ENCODE data around the gene PTPRN2. TPM values are rescaled to one million over a fixed set of nuclear protein-coding genes. Genes with fewer than 3 reads are reported as not detected.

The PTPRN2 gene
- total and polyA plus RNA-seq, 2 donors from 2014 or later, result 4.8 to 6.2 TPM

GRCh38 chr7:158002486-158003080, 585.0 kb downstream of the PTPRN2 start:
- intact Hi-C loops (cut with DNase I), result no loop called here
- FAIRE-seq (no peak), DNase-seq (peak in 1 of 5 donors; percentile 53)
- H3K36me3 ChIP-seq (ENCODE audit: control insufficient read depth in 2 of 3, insufficient read depth in 3 of 3, low read length in 3 of 3), result no peaks in the 10 kb centered on the region
- no peak for TF ChIP-seq CTCF (IDR thresholded peaks at IDR 0.05; ENCODE audit: borderline replicate concordance, extremely low read depth, insufficient read depth)
- no peak overlapping the region for H3K9ac ChIP-seq (ENCODE audit: low read length in 3 of 3)
- no peaks in the 10 kb centered on the region for H3K9me3 ChIP-seq (ENCODE audit: control insufficient read depth in 2 of 3, insufficient read depth in 1 of 3, low read length in 3 of 3)
- no peak overlapping the region for H3K4me3 ChIP-seq (ENCODE audit: low read length in 3 of 3)
- no peaks in the 10 kb centered on the region for H3K4me1 ChIP-seq (ENCODE audit: control insufficient read depth in 2 of 3, insufficient read depth in 2 of 3, low read depth in 1 of 3, low read length in 3 of 3)
- H3K27me3 ChIP-seq (ENCODE audit: control insufficient read depth, insufficient read depth, low read length), result no peaks in the 10 kb centered on the region
- H3K27ac ChIP-seq (ENCODE audit: low read depth in 2 of 2, low read length in 2 of 2), result no peak overlapping the region

- no peaks in the 10 kb centered on the region for H3K27me3 ChIP-seq (ENCODE audit: control insufficient read depth, insufficient read depth, low read length)
- no peak for FAIRE-seq
- no peaks in the 10 kb centered on the region for H3K36me3 ChIP-seq (ENCODE audit: control insufficient read depth in 2 of 3, insufficient read depth in 3 of 3, low read length in 3 of 3)
- H3K27ac ChIP-seq (ENCODE audit: low read depth in 2 of 2, low read length in 2 of 2), result no peak overlapping the region
- peak in 1 of 5 donors; percentile 60 for DNase-seq
- H3K4me1 ChIP-seq (ENCODE audit: control insufficient read depth in 2 of 3, insufficient read depth in 2 of 3, low read depth in 1 of 3, low read length in 3 of 3), result no peaks in the 10 kb centered on the region
- no peak overlapping the region for H3K4me3 ChIP-seq (ENCODE audit: low read length in 3 of 3)
- no peak for TF ChIP-seq CTCF (IDR thresholded peaks at IDR 0.05; ENCODE audit: borderline replicate concordance, extremely low read depth, insufficient read depth)
- no peaks in the 10 kb centered on the region for H3K9me3 ChIP-seq (ENCODE audit: control insufficient read depth in 2 of 3, insufficient read depth in 1 of 3, low read length in 3 of 3)
- intact Hi-C loops (cut with DNase I), result no loop called here
- no peak overlapping the region for H3K9ac ChIP-seq (ENCODE audit: low read length in 3 of 3)
These were observed 585.9 kb downstream of the PTPRN2 start for GRCh38 chr7:158001621-158002320.

- no peaks in the 10 kb centered on the region for H3K27me3 ChIP-seq (ENCODE audit: control insufficient read depth, insufficient read depth, low read length)
- no peak for TF ChIP-seq CTCF (IDR thresholded peaks at IDR 0.05; ENCODE audit: borderline replicate concordance, extremely low read depth, insufficient read depth)
- no peak overlapping the region for H3K9ac ChIP-seq (ENCODE audit: low read length in 3 of 3)
- peak in 1 of 5 donors; percentile 47 for DNase-seq
- no peak overlapping the region for H3K27ac ChIP-seq (ENCODE audit: low read depth in 2 of 2, low read length in 2 of 2)
- peaks cover 0 to under 1% (median under 1%) of the 10 kb centered on the region in 3 donors for H3K9me3 ChIP-seq (ENCODE audit: control insufficient read depth in 2 of 3, insufficient read depth in 1 of 3, low read length in 3 of 3)
- no peaks in the 10 kb centered on the region for H3K36me3 ChIP-seq (ENCODE audit: control insufficient read depth in 2 of 3, insufficient read depth in 3 of 3, low read length in 3 of 3)
- intact Hi-C loops (cut with DNase I), result no loop called here
- no peak for FAIRE-seq
- no peaks in the 10 kb centered on the region for H3K4me1 ChIP-seq (ENCODE audit: control insufficient read depth in 2 of 3, insufficient read depth in 2 of 3, low read depth in 1 of 3, low read length in 3 of 3)
- H3K4me3 ChIP-seq (ENCODE audit: low read length in 3 of 3), result no peak overlapping the region
These were observed 586.6 kb downstream of the PTPRN2 start for GRCh38 chr7:158001003-158001402.

Measured in kidney (tissue), 14 donors.